ENCODE results near the gene TMTC1.
A peak's percentile ranks its signal among the peaks of the same experiment; 100 is the strongest.
"Not testable (repeated sequence)": the region's sequence is repeated elsewhere in the genome, so short reads cannot be mapped to it uniquely, and the experiment has no call there.

Gene TMTC1

GRCh38 chr12:29783773-29784666 lies at the start of gene TMTC1:
TSS of gene TMTC1 (minus strand) at chr12:29783942. CDS start at chr12:29783751, 191 bp downstream.
- peak; percentile 34 for DNase-seq

- no peak for DNase-seq
Observed at GRCh38 chr12:29831173-29831572, 47.4 kb upstream of the TMTC1 start.

GRCh38 chr12:29830391-29830790 lies 46.6 kb upstream of the TMTC1 start:
- no peak for DNase-seq

GRCh38 chr12:29818916-29819623 lies 35.3 kb upstream of the TMTC1 start:
- DNase-seq: no peak

GRCh38 chr12:29816874-29817725 lies 33.4 kb upstream of the TMTC1 start:
- DNase-seq: no peak

GRCh38 chr12:29809616-29810361 lies 26.0 kb upstream of the TMTC1 start:
- not testable (repeated sequence) for DNase-seq

GRCh38 chr12:29807129-29807528 lies 23.4 kb upstream of the TMTC1 start:
- DNase-seq: no peak

- DNase-seq: no peak
Observed at GRCh38 chr12:29804019-29804418, 20.3 kb upstream of the TMTC1 start.

- no peak for DNase-seq
Observed at GRCh38 chr12:29799591-29799990, 15.8 kb upstream of the TMTC1 start.

- DNase-seq: no peak
Observed at GRCh38 chr12:29797565-29798355, 14.0 kb upstream of the TMTC1 start.

- DNase-seq: no peak
Observed at GRCh38 chr12:29796823-29797263, 13.1 kb upstream of the TMTC1 start.

- DNase-seq: no peak
Observed at GRCh38 chr12:29795715-29796114, 12.0 kb upstream of the TMTC1 start.

GRCh38 chr12:29794862-29795261 lies 11.1 kb upstream of the TMTC1 start:
- no peak for DNase-seq

- no peak for DNase-seq
Observed at GRCh38 chr12:29792853-29793252, 9.1 kb upstream of the TMTC1 start.

- no peak for DNase-seq
Observed at GRCh38 chr12:29792132-29792531, 8.4 kb upstream of the TMTC1 start.

- peak; percentile 32 for DNase-seq
Observed at GRCh38 chr12:29782871-29783772, 620 bp downstream of the TMTC1 start.

GRCh38 chr12:29782285-29782870 lies 1.4 kb downstream of the TMTC1 start:
- peak; percentile 20 for DNase-seq

GRCh38 chr12:29781705-29782266 lies 2.0 kb downstream of the TMTC1 start:
- no peak for DNase-seq

- no peak for DNase-seq
Observed at GRCh38 chr12:29781188-29781587, 2.6 kb downstream of the TMTC1 start.

- no peak for DNase-seq
Observed at GRCh38 chr12:29780084-29780483, 3.7 kb downstream of the TMTC1 start.

Data from NCI-H2107 (cell line).